Keratinocyte (primary cell): ENCODE data around the gene FAM53A. TPM values are rescaled to one million over a fixed set of nuclear protein-coding genes. Genes with fewer than 3 reads are reported as not detected.

Experiments
- DNase-seq: peaks from one replicate; pipeline ENCODE4 v3.0.0-alpha.2; 2011; ENCODE audit warnings: low read depth, missing footprints, low spot score
- FAIRE-seq: peaks from 2 replicates; lab custom pipeline; 2011; peaks lifted over from hg19 to GRCh38; lab: Jason Lieb, UNC
- H2AFZ ChIP-seq: 2 replicates; pipeline ENCODE4 v1.6.0; 2012; ENCODE audit warnings: low read length, control low read depth, inconsistent platforms; ENCODE audit not compliant: control insufficient read depth
- H3K27ac ChIP-seq: 2 replicates; pipeline ENCODE4 v1.5.1; 2011; ENCODE audit warnings: low read length; ENCODE audit not compliant: control insufficient read depth, insufficient read depth
- H3K27me3 ChIP-seq: 3 replicates; pipeline ENCODE4 v1.6.0; 2011; ENCODE audit warnings: low read length; ENCODE audit not compliant: control insufficient read depth, insufficient read depth; ENCODE audit errors: extremely low read depth
- H3K36me3 ChIP-seq, 2 experiments: 2 replicates in 1 of 2; 3 replicates in 1 of 2; pipeline ENCODE4 v1.5.1; 2011; ENCODE audit warnings: low read length in 2 of 2, mild to moderate bottlenecking in 1 of 2; ENCODE audit not compliant: control insufficient read depth in 2 of 2, insufficient read depth in 2 of 2; ENCODE audit errors: extremely low read depth in 1 of 2
- H3K4me1 ChIP-seq: 3 replicates; pipeline ENCODE4 v1.5.1; 2011; ENCODE audit warnings: low read length; ENCODE audit not compliant: control insufficient read depth, insufficient read depth; ENCODE audit errors: extremely low read depth
- H3K4me2 ChIP-seq: 3 replicates; pipeline ENCODE4 v1.6.0; 2011; ENCODE audit warnings: low read depth, low read length; ENCODE audit not compliant: control insufficient read depth, insufficient read depth; ENCODE audit errors: extremely low read depth
- H3K4me3 ChIP-seq, 3 experiments: fragments of 200-600 bp in 1 of 3; sonication (generic) in 1 of 3; 2 replicates in 2 of 3; 3 replicates in 1 of 3; pipeline ENCODE4 v1.5.1; 2011 to 2016; ENCODE audit warnings: low read length in 3 of 3, mild to moderate bottlenecking in 3 of 3, control low read depth in 2 of 3, inconsistent platforms in 1 of 3, low read depth in 1 of 3, mixed read lengths in 1 of 3, mixed run types in 1 of 3, moderate library complexity in 1 of 3; ENCODE audit not compliant: control insufficient read depth in 2 of 3, insufficient read depth in 2 of 3; ENCODE audit errors: extremely low read depth in 1 of 3
- H3K79me2 ChIP-seq: 2 replicates; pipeline ENCODE4 v1.6.0; 2012; ENCODE audit warnings: low read length; ENCODE audit not compliant: control insufficient read depth, insufficient read depth
- H3K9ac ChIP-seq: 3 replicates; pipeline ENCODE4 v1.6.0; 2011; ENCODE audit warnings: low read length; ENCODE audit not compliant: control insufficient read depth, insufficient read depth; ENCODE audit errors: extremely low read depth
- H3K9me1 ChIP-seq: 3 replicates; pipeline ENCODE4 v1.6.0; 2011; ENCODE audit warnings: low read length; ENCODE audit not compliant: control insufficient read depth, insufficient read depth; ENCODE audit errors: extremely low read depth
- H3K9me3 ChIP-seq: 2 replicates; pipeline ENCODE4 v1.5.1; 2012; ENCODE audit warnings: low read depth, low read length; ENCODE audit not compliant: control insufficient read depth
- H4K20me1 ChIP-seq: 3 replicates; pipeline ENCODE4 v1.6.0; 2011; ENCODE audit warnings: low read length; ENCODE audit not compliant: control insufficient read depth, insufficient read depth; ENCODE audit errors: extremely low read depth
- CTCF ChIP-seq, 3 experiments: IDR thresholded peaks in 1 of 3; conservative IDR thresholded peaks in 1 of 3; optimal IDR thresholded peaks in 1 of 3; 2 replicates in 2 of 3; 3 replicates in 1 of 3; pipeline versions ENCODE3 to v1.5.1; 2011; ENCODE audit warnings: low read length in 3 of 3, mild to moderate bottlenecking in 3 of 3, moderate library complexity in 2 of 3, control low read depth in 1 of 3, inconsistent platforms in 1 of 3; ENCODE audit not compliant: insufficient read depth in 2 of 3; ENCODE audit errors: extremely low read depth in 1 of 3
- EZH2 ChIP-seq: IDR thresholded peaks from one replicate; pipeline ENCODE4 v1.6.1; 2012; ENCODE audit warnings: inconsistent platforms, mild to moderate bottlenecking, low read length, moderate library complexity
- dilution Hi-C: fragments of 300-500 bp; cut with MboI; formaldehyde crosslinking; loops from one replicate; pipeline ENCODE4 v1.7.0; 2020; ENCODE audit warnings: low sequenced_read_pairs; ENCODE audit not compliant: extremely low pct_ligation_motif_present
- polyA plus RNA-seq, 5 experiments: library from polyadenylated mRNA; depleted of rRNA in 3 of 5; stranded (reverse) in 3 of 5; stranded (forward) in 1 of 5; unstranded in 1 of 5; fragments of >200 nt; gene quantifications; 1 replicate in 1 of 5; 2 replicates in 3 of 5; 3 replicates in 1 of 5; pipeline versions ENCODE4 v1.2.1 to v1.2.3, GENCODE V29; 2011 to 2012; ENCODE audit warnings: missing spikeins in 2 of 5, low read depth in 1 of 5, low replicate concordance in 1 of 5

The FAM53A gene
- polyA plus RNA-seq, 1 donor (not counting 4 experiments of a cell fraction or from before 2014, with no cell fraction given) = 0.50 TPM

- peaks cover 7% of the 10 kb centered on the region for H3K27me3 ChIP-seq
- no peaks in the 10 kb centered on the region for H4K20me1 ChIP-seq
- H3K9ac ChIP-seq = no peak overlapping the region
- no peak overlapping the region for H3K4me2 ChIP-seq
- dilution Hi-C loops = no loop called here
- DNase-seq = no peak
- H3K27ac ChIP-seq = no peak overlapping the region
- no peaks in the 10 kb centered on the region for H3K9me1 ChIP-seq
- H3K4me3 ChIP-seq = no peak overlapping the region
- peaks cover 9% of the 10 kb centered on the region for H3K4me1 ChIP-seq
- no peak overlapping the region for H2AFZ ChIP-seq
- H3K36me3 ChIP-seq = no peaks in the 10 kb centered on the region
- peaks cover 5% of the 10 kb centered on the region for H3K9me3 ChIP-seq
- no peaks in the 10 kb centered on the region for H3K79me2 ChIP-seq
- TF ChIP-seq CTCF (optimal IDR thresholded peaks at IDR 0.05 in 1 of 3, IDR thresholded peaks at IDR 0.05 in 1 of 3, conservative IDR thresholded peaks at IDR 0.05 in 1 of 3; ENCODE audit: extremely low read depth in 1 of 3, insufficient read depth in 2 of 3, low read length in 3 of 3) = no peak
- no peak for FAIRE-seq
Measured at GRCh38 chr4:1609901-1610790, 74.0 kb downstream of the FAM53A start.

DNA sequence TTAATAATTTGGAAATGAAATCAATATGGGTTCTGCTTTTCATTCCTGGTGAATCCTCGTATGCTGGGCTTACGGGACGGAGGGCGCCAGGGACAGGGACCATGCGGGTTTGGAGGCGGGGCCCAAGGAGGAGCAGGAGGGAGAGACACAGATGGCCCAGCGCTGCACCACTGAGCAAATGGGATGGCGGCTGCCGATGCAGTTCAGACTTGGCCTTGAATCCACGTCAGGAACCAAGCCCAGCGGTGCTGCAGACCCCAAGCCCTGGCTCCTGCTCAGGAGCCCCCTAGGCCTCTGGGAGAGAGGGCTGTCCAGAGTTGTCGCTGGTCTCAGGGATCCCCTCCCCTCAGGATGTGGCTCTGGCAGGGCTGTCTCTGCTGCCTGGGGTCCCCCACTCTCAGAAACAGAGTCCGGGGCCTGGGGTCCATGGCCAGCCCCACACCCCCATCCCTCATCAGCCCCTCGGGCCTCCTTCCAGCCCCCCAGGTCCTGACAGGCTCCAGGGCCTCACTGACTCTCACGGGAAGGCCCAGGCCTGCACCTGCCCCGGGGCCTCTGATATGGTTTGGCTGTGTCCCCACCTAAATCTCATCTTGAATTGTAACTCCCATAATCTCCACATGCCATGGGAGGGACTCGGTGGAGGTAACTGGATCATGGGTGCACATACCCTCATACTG, 75.2 kb downstream of the FAM53A start:
- peaks cover 19% of the 10 kb centered on the region for H3K27me3 ChIP-seq
- no peak for DNase-seq
- no peaks in the 10 kb centered on the region for H3K79me2 ChIP-seq
- no peak overlapping the region for H3K4me2 ChIP-seq
- H2AFZ ChIP-seq = no peak overlapping the region
- no peak overlapping the region for H3K9ac ChIP-seq
- peaks cover 16% of the 10 kb centered on the region for H3K4me1 ChIP-seq
- H3K9me3 ChIP-seq = no peaks in the 10 kb centered on the region
- dilution Hi-C loops = no loop called here
- H3K27ac ChIP-seq = no peak overlapping the region
- H4K20me1 ChIP-seq = no peaks in the 10 kb centered on the region
- no peaks in the 10 kb centered on the region for H3K36me3 ChIP-seq
- TF ChIP-seq EZH2 (no peak), CTCF (optimal IDR thresholded peaks at IDR 0.05 in 1 of 3, IDR thresholded peaks at IDR 0.05 in 1 of 3, conservative IDR thresholded peaks at IDR 0.05 in 1 of 3; ENCODE audit: extremely low read depth in 1 of 3, insufficient read depth in 2 of 3, low read length in 3 of 3) (no peak)
- H3K9me1 ChIP-seq = no peaks in the 10 kb centered on the region
- H3K4me3 ChIP-seq = no peak overlapping the region
- FAIRE-seq = no peak
